Renal cortical epithelial cell (primary cell): Measurements from ENCODE around the gene APOL3. TPM values are rescaled to one million over a fixed set of nuclear protein-coding genes. Genes with fewer than 3 reads are reported as not detected.
"Not testable (repeated sequence)": the region's sequence is repeated elsewhere in the genome, so short reads cannot be mapped to it uniquely, and the experiment has no call there.

Experiments used
- DNase-seq: peaks from one replicate; pipeline ENCODE4 v3.0.0-alpha.2; 2011; ENCODE audit warnings: low read depth
- total RNA-seq: library from RNA; depleted of rRNA; stranded (reverse); fragments of >200 nt; gene quantifications from 2 replicates; pipeline ENCODE4 v1.2.3, GENCODE V29; 2014

APOL3 gene
- total RNA-seq, 1 donor from 2014 or later = 4.0 TPM

DNA sequence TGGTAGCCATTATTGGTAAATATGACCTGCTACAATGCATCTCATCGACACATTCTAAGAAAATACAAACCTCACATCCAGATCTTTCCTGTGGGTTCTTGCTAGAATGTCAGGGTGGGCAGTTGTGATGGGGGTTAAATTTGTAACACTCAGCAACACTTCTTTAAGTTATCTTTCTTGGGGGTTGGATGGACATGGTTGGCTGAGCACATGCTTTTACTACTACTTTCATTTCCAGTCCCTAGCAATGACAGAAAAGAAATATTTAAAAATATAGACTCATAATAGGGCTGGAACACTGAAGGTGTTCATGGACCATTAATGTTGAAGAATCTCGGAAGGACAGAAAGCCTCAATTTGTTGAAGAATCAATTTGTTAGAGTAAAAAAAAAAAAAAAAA lies 57.6 kb downstream of the APOL3 start:
- no peak for DNase-seq

- DNase-seq = no peak
Measured at GRCh38 chr22:36101756-36102155, 58.8 kb downstream of the APOL3 start.

GRCh38 chr22:36100908-36101307 lies 59.6 kb downstream of the APOL3 start:
- not testable (repeated sequence) for DNase-seq

GRCh38 chr22:36100134-36100824 lies 60.3 kb downstream of the APOL3 start:
- peak; percentile 18 for DNase-seq

DNA sequence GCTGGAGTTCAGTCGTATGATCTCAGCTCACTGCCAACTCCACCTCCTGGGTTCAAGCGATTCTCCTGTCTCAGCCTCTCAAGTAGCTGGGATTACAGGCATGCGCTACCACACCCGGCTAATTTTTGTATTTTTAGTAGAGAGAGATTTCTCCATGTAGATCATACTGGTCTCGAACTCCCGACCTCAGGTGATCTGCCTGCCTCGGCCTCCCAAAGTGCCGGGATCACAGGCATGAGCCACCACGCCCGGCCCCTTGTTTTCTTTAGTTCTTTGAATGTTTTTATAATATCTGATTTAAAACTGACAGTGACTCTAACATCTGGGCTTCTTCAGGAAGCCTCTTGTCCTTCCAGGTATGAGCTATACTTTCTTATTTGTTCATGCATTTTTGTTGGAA lies 61.0 kb downstream of the APOL3 start:
- not testable (repeated sequence) for DNase-seq

GRCh38 chr22:36097880-36098279 lies 62.7 kb downstream of the APOL3 start:
- peak; percentile 8 for DNase-seq

GRCh38 chr22:36090772-36091171 lies 69.8 kb downstream of the APOL3 start:
- not testable (repeated sequence) for DNase-seq

Other genes with a start within 250 kb of the APOL3 start
- gene RBFOX2, start 131.9 kb downstream of the APOL3 start, total RNA-seq = 72.8 and 125 TPM in 2 replicates
- gene APOL4, start 41.1 kb upstream of the APOL3 start, total RNA-seq = not detected in 2 replicates
- 154 and 157 TPM in 2 replicates for gene APOL2, start 78.8 kb upstream of the APOL3 start, total RNA-seq
- gene APOL1, start 92.4 kb upstream of the APOL3 start, total RNA-seq = 155 and 247 TPM in 2 replicates
- 1,031 and 1,268 TPM in 2 replicates for gene MYH9, start 227.2 kb upstream of the APOL3 start, total RNA-seq